HCT116 (cell line): Measurements from ENCODE around the gene SELENOK. TPM values are rescaled to one million over a fixed set of nuclear protein-coding genes. Genes with fewer than 3 reads are reported as not detected.

Source experiments
- total RNA-seq: library from RNA; stranded (reverse); gene quantifications from one replicate; pipeline ENCODE4 v1.2.1, GENCODE V29; 2021; ENCODE audit not compliant: unreplicated experiment

Gene SELENOK
- total RNA-seq, 1 experiment from 2014 or later, result 35.1 TPM

Other genes starting within 250 kb of the SELENOK start
- gene CHDH, start 45.4 kb downstream of the SELENOK start, total RNA-seq, result 10.8 TPM
- gene IL17RB, start 45.3 kb downstream of the SELENOK start, total RNA-seq, result 8.3 TPM
- 25.5 TPM for gene ACTR8, start 9.7 kb downstream of the SELENOK start, total RNA-seq
- gene CACNA2D3, start 230.7 kb upstream of the SELENOK start, total RNA-seq, result 0.20 TPM